ENCODE measurements around the gene BID.

GRCh38 chr22:17777005-17777716, 2.9 kb upstream of the BID start:
- no peak for TF ChIP-seq REST (IDR thresholded peaks at IDR 0.05; ENCODE audit: insufficient read depth in 1 of 2, low read depth in 2 of 2, low read length in 2 of 2)
- TF ChIP-seq SIN3A (IDR thresholded peaks at IDR 0.05; ENCODE audit: borderline replicate concordance, insufficient read depth, low read length) = no peak
- TF ChIP-seq POLR2AphosphoS5 (IDR thresholded peaks at IDR 0.05; ENCODE audit: low read depth, low read length) = no peak
- no peak for TF ChIP-seq TAF1 (IDR thresholded peaks at IDR 0.05; ENCODE audit: borderline replicate concordance, insufficient read depth, low read length)
- no peak for TF ChIP-seq FOXP2 (optimal IDR thresholded peaks at IDR 0.05; ENCODE audit: borderline replicate concordance, extremely low read depth, extremely low read length, insufficient read depth)
